Left lung (tissue), 10 donors: Measurements from ENCODE around the gene NOM1. TPM values are rescaled to one million over a fixed set of nuclear protein-coding genes. Genes with fewer than 3 reads are reported as not detected.

Source experiments
- ATAC-seq: fragments of 200-7000 bp; cut with Tn5 transposase; one replicate; pipeline ENCODE4 v1.9.1; 2020; ENCODE audit warnings: moderate library complexity
- DNase-seq, 4 donors: peaks; one replicate each; pipeline ENCODE4 v3.0.0-alpha.2; 2013 to 2020
- H3K27ac ChIP-seq, 2 donors: fragments of 200-600 bp; sonication (generic) in 1 of 2; one replicate each; pipeline versions ENCODE4 v1.5.0 to v1.8.0; 2020 to 2021
- H3K27me3 ChIP-seq, 2 donors: fragments of 200-600 bp; sonication (generic) in 1 of 2; one replicate each; pipeline versions ENCODE4 v1.5.0 to v1.8.0; 2020 to 2021
- H3K36me3 ChIP-seq, 2 donors: fragments of 200-600 bp; sonication (generic) in 1 of 2; one replicate each; pipeline versions ENCODE4 v1.5.0 to v1.8.0; 2020 to 2021
- H3K4me1 ChIP-seq, 2 donors: fragments of 200-600 bp; one replicate each; pipeline ENCODE4 v1.8.0; 2021
- H3K4me3 ChIP-seq, 2 donors: fragments of 200-600 bp; sonication (generic) in 1 of 2; one replicate each; pipeline versions ENCODE4 v1.5.0 to v1.8.0; 2020 to 2021; ENCODE audit warnings: mild to moderate bottlenecking in 1 of 2
- H3K9me3 ChIP-seq, 2 donors: fragments of 200-600 bp; sonication (generic) in 1 of 2; one replicate each; pipeline versions ENCODE4 v1.5.0 to v1.8.0; 2020 to 2021
- intact Hi-C, 2 donors: fragments of 100-400 bp; cut with DNase I; formaldehyde crosslinking; loops; one replicate each; pipeline versions ENCODE4 v1.11.2 to v1.14.2; 2022
- polyA plus RNA-seq, 6 donors: library from polyadenylated mRNA; unstranded; fragments of 120-200 nt; gene quantifications; one replicate each; pipeline ENCODE4 v1.2.1, GENCODE V29; 2013; ENCODE audit not compliant: insufficient read length in 6 of 6
- total RNA-seq, 2 donors: library from RNA; stranded (reverse); fragmentation: NEBNext Ultra II Directional; extraction: Animal tissue kit (Norgen Biotek cat#: 25700); gene quantifications; one replicate each; pipeline ENCODE4 v1.2.1, GENCODE V29; 2021
- TF ChIP-seq, protein P1 (sequence below), 2 donors: fragments of 200-600 bp; sonication (generic) in 1 of 2; IDR thresholded peaks; one replicate each; pipeline versions ENCODE4 v1.5.0 to v1.8.0; 2021; ENCODE audit warnings: antibody characterized with exemption in 2 of 2
- donor health status: DM: no; HTN: yes; CAD: no.
- donor health status: DM: no; HTN: no; CAD: no.

The NOM1 gene
- total and polyA plus RNA-seq, 8 donors: 14.3 to 36.4 (median 29.4) TPM

DNA sequence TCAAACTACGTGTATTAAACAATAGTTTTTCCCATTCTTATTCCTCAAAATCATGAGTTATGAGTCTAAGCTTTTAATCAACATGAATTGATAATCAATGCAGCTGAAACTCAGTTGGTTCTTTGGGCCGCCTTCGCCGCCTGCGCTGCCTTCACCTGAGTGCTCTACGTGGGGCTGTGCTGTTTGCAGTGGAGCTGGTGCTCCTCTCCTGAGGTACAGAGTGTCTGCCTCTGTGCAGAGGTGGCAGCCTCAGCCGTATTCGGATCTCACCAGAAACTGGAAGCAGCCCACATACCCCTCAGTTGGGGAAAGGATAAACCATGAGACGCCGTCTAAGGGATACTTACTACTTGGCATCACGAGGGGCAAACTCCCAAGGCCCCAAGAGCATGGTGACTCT, 15.5 kb downstream of the NOM1 start:
- no peaks in the 10 kb centered on the region for H3K27me3 ChIP-seq
- H3K4me3 ChIP-seq: no peak overlapping the region
- intact Hi-C loops: no loop called here
- H3K36me3 ChIP-seq: peaks cover 0 to 97% of the 10 kb centered on the region in 2 donors
- DNase-seq (no peak), ATAC-seq (no peak)
- no peak overlapping the region for H3K27ac ChIP-seq
- H3K9me3 ChIP-seq: no peaks in the 10 kb centered on the region
- TF ChIP-seq, protein P1, sequence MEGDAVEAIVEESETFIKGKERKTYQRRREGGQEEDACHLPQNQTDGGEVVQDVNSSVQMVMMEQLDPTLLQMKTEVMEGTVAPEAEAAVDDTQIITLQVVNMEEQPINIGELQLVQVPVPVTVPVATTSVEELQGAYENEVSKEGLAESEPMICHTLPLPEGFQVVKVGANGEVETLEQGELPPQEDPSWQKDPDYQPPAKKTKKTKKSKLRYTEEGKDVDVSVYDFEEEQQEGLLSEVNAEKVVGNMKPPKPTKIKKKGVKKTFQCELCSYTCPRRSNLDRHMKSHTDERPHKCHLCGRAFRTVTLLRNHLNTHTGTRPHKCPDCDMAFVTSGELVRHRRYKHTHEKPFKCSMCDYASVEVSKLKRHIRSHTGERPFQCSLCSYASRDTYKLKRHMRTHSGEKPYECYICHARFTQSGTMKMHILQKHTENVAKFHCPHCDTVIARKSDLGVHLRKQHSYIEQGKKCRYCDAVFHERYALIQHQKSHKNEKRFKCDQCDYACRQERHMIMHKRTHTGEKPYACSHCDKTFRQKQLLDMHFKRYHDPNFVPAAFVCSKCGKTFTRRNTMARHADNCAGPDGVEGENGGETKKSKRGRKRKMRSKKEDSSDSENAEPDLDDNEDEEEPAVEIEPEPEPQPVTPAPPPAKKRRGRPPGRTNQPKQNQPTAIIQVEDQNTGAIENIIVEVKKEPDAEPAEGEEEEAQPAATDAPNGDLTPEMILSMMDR (IDR thresholded peaks at IDR 0.05): no peak
- no peaks in the 10 kb centered on the region for H3K4me1 ChIP-seq

DNA sequence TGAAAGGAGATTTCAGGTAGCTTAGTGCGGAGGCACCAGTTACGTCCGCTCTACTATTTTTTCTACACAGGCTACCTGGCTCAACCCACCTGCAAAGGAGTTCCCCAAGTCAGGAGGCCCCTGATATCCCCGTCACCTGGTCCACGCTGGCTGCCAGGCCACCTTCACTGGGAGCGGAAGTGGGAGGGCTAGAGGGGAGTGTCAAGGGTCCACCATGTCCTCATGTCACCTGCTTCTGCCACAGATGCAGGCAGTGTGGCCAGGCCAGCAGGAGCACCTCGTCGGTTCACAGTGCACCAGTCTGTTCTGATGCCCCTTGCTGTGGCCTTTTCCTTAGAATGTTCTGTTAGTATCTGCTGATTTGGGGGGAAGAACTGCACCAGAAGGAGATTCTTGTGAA, 16.9 kb downstream of the NOM1 start:
- Histone ChIP-seq H3K27me3 (no peaks in the 10 kb centered on the region), H3K27ac (no peak overlapping the region), H3K9me3 (no peaks in the 10 kb centered on the region), H3K4me1 (no peaks in the 10 kb centered on the region), H3K4me3 (no peak overlapping the region), H3K36me3 (peaks cover 0 to 93% of the 10 kb centered on the region in 2 donors)
- intact Hi-C loops: no loop called here
- TF ChIP-seq, protein P1 (IDR thresholded peaks at IDR 0.05): no peak
- no peak for DNase-seq
- no peak for ATAC-seq

DNA sequence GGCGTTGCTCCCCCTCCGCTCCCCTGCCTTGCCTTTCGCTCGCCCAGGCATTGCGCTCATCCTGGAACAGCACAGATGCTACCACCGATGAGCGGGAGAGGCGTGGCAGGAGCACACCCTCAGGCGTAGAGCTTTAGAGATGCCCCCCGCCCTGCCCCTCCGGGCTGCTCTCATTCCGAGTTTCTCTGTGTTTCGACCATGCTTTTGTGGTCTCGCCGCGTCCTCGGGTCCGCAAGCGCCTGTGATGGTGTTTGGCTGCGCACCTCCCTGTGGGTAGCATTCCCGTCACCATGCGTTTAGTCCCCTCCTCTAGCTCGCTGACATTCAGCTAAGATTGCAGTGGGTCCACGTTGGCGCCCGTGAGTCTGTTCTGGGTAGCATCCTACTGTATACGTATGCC, 18.7 kb downstream of the NOM1 start:
- intact Hi-C loops: no loop called here
- H3K36me3 ChIP-seq: peaks cover 0 to 93% of the 10 kb centered on the region in 2 donors
- no peak for DNase-seq

DNA sequence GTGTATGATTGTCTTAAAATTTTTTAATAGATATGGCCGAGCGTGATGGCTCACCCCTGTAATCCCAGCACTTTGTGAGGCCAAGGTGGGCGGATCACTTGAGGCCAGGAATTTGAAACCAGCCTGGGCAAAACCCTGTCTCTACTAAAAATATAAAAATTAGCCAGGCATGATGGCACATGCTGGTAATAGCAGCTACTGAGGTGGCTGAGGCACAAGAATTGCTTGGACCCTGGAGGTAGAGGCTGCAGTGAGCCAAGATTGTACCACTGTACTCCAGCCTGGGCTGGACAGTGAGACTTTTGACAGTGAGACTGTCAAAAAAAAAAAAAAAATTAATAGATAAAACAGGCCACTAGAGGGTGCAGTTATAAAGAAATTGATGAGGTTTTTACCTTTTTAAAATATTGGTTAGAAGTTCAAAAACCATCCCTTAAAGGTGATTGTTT, 20.5 kb downstream of the NOM1 start:
- intact Hi-C loops: no loop called here
- DNase-seq: no peak
- no peaks in the 10 kb centered on the region for H3K27me3 ChIP-seq
- H3K4me3 ChIP-seq: no peak overlapping the region
- TF ChIP-seq, protein P1 (IDR thresholded peaks at IDR 0.05): no peak
- H3K36me3 ChIP-seq: peaks cover 0 to 76% of the 10 kb centered on the region in 2 donors
- no peak overlapping the region for H3K27ac ChIP-seq
- H3K4me1 ChIP-seq: no peaks in the 10 kb centered on the region
- peak; percentile 53 for ATAC-seq
- no peaks in the 10 kb centered on the region for H3K9me3 ChIP-seq

More for the DNA sequence above, 18.7 kb downstream of the NOM1 start:
- H3K4me3 ChIP-seq: no peak overlapping the region
- TF ChIP-seq, protein P1 (IDR thresholded peaks at IDR 0.05): no peak
- ATAC-seq: no peak
- H3K27ac ChIP-seq: no peak overlapping the region
- H3K27me3 ChIP-seq: no peaks in the 10 kb centered on the region
- no peaks in the 10 kb centered on the region for H3K9me3 ChIP-seq
- H3K4me1 ChIP-seq: no peaks in the 10 kb centered on the region

DNA sequence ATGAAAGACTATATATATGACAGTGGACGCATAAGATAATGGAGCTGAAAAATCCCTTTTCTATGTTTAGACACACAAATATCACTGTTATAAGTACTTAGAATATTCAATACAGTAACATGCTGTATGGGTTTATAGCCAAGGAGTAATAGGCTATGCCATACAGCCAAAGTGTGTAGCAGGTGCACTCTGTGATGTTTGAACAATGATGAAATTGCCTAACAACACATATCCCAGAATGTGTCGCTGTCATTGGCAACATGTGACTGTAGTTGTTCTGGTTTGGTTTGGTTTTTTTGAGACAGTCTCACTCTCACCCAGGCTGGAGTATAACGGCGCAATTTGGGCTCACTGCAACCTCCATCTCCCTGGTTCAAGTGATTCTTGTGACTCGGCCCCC, 26.1 kb downstream of the NOM1 start:
- ATAC-seq (no peak), DNase-seq (no peak)
- Histone ChIP-seq H3K27me3 (no peaks in the 10 kb centered on the region), H3K9me3 (peaks cover 0 to 14% of the 10 kb centered on the region in 2 donors), H3K4me3 (no peak overlapping the region), H3K27ac (no peak overlapping the region), H3K4me1 (no peaks in the 10 kb centered on the region), H3K36me3 (peaks cover 0 to 26% of the 10 kb centered on the region in 2 donors)
- intact Hi-C loops: no loop called here
- TF ChIP-seq, protein P1 (IDR thresholded peaks at IDR 0.05): no peak
